GM19324 (cell line): ENCODE results near the gene PRKCE.
"Not testable (repeated sequence)": the region's sequence is repeated elsewhere in the genome, so short reads cannot be mapped to it uniquely, and the experiment has no call there.

Experiments used
- ATAC-seq: cut with Tn5 transposase; IDR thresholded peaks from one replicate; pipeline ENCODE4 v1.9.1; 2021; ENCODE audit warnings: mild to moderate bottlenecking, moderate library complexity; ENCODE audit not compliant: unreplicated experiment, low FRiP score

PRKCE gene

GRCh38 chr2:45879406-45879805 is 227.9 kb downstream of the PRKCE start:
- no peak for ATAC-seq

GRCh38 chr2:45879936-45880335 is 228.5 kb downstream of the PRKCE start:
- ATAC-seq, result no peak

GRCh38 chr2:45881970-45882581 is 230.6 kb downstream of the PRKCE start:
- ATAC-seq, result no peak

- ATAC-seq, result no peak
Measured at GRCh38 chr2:45882707-45883602, 231.5 kb downstream of the PRKCE start.

- ATAC-seq, result no peak
Measured at GRCh38 chr2:45883603-45884000, 232.1 kb downstream of the PRKCE start.

- no peak for ATAC-seq
Measured at GRCh38 chr2:45884126-45884525, 232.7 kb downstream of the PRKCE start.

GRCh38 chr2:45885171-45885621 is 233.7 kb downstream of the PRKCE start:
- no peak for ATAC-seq

- ATAC-seq, result no peak
Measured at GRCh38 chr2:45886171-45886663, 234.7 kb downstream of the PRKCE start.

GRCh38 chr2:45888167-45888566 is 236.7 kb downstream of the PRKCE start:
- no peak for ATAC-seq

- ATAC-seq, result no peak
Measured at GRCh38 chr2:45888641-45889040, 237.2 kb downstream of the PRKCE start.

- ATAC-seq, result no peak
Measured at GRCh38 chr2:45889053-45889452, 237.6 kb downstream of the PRKCE start.

- ATAC-seq, result no peak
Measured at GRCh38 chr2:45889620-45890370, 238.3 kb downstream of the PRKCE start.

- not testable (repeated sequence) for ATAC-seq
Measured at GRCh38 chr2:45890371-45890646, 238.8 kb downstream of the PRKCE start.

GRCh38 chr2:45890819-45891218 is 239.3 kb downstream of the PRKCE start:
- no peak for ATAC-seq

GRCh38 chr2:45891719-45892424 is 240.4 kb downstream of the PRKCE start:
- no peak for ATAC-seq

- no peak for ATAC-seq
Measured at GRCh38 chr2:45892425-45892745, 240.9 kb downstream of the PRKCE start.

- ATAC-seq, result no peak
Measured at GRCh38 chr2:45892757-45893156, 241.3 kb downstream of the PRKCE start.

- no peak for ATAC-seq
Measured at GRCh38 chr2:45894211-45894610, 242.7 kb downstream of the PRKCE start.

- ATAC-seq, result no peak
Measured at GRCh38 chr2:45895241-45895861, 243.9 kb downstream of the PRKCE start.

- no peak for ATAC-seq
Measured at GRCh38 chr2:45896311-45896710, 244.8 kb downstream of the PRKCE start.
